ENCODE results near the gene RNASET2. TPM values are rescaled to one million over a fixed set of nuclear protein-coding genes. Genes with fewer than 3 reads are reported as not detected.
A peak's percentile ranks its signal among the peaks of the same experiment; 100 is the strongest.
"Not testable (repeated sequence)": the region's sequence is repeated elsewhere in the genome, so short reads cannot be mapped to it uniquely, and the experiment has no call there.

Gene RNASET2
- total and polyA plus RNA-seq, 8 donors: 25.2 to 61.4 (median 37.0) TPM

DNA sequence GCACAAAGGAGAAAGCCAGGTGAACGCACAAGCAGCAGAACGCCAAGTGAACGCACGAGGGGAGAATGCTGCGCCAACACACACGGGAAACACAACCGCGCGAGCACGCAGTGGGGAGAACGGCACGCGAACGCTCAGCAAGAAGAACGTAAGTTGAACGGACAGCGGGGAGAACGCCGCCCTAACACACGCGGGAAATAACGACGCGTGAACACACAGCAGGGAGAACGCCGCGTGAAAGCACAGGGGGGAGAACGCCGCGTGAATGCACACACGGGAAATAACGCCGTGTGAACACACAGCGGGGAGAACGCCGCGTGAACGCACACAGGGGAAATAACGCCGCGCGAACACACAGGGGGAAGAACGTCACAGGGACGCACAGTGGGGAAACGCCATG lies 54.7 kb downstream of the RNASET2 start:
- no peaks in the 10 kb centered on the region for H3K9me3 ChIP-seq
- TF ChIP-seq, protein P1, sequence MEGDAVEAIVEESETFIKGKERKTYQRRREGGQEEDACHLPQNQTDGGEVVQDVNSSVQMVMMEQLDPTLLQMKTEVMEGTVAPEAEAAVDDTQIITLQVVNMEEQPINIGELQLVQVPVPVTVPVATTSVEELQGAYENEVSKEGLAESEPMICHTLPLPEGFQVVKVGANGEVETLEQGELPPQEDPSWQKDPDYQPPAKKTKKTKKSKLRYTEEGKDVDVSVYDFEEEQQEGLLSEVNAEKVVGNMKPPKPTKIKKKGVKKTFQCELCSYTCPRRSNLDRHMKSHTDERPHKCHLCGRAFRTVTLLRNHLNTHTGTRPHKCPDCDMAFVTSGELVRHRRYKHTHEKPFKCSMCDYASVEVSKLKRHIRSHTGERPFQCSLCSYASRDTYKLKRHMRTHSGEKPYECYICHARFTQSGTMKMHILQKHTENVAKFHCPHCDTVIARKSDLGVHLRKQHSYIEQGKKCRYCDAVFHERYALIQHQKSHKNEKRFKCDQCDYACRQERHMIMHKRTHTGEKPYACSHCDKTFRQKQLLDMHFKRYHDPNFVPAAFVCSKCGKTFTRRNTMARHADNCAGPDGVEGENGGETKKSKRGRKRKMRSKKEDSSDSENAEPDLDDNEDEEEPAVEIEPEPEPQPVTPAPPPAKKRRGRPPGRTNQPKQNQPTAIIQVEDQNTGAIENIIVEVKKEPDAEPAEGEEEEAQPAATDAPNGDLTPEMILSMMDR (IDR thresholded peaks at IDR 0.05): no peak
- WGBS, 2 donors: 94 to 95% methylated on average over 45 of the region's 45 CpGs
- H3K4me3 ChIP-seq: no peak overlapping the region
- H3K27me3 ChIP-seq: no peaks in the 10 kb centered on the region
- FAIRE-seq (no peak), DNase-seq (no peak), ATAC-seq (no peak)
- H3K36me3 ChIP-seq: no peaks in the 10 kb centered on the region
- no peaks in the 10 kb centered on the region for H3K4me1 ChIP-seq
- H3K27ac ChIP-seq: no peak overlapping the region
- intact Hi-C loops (cut with DNase I): no loop called here

DNA sequence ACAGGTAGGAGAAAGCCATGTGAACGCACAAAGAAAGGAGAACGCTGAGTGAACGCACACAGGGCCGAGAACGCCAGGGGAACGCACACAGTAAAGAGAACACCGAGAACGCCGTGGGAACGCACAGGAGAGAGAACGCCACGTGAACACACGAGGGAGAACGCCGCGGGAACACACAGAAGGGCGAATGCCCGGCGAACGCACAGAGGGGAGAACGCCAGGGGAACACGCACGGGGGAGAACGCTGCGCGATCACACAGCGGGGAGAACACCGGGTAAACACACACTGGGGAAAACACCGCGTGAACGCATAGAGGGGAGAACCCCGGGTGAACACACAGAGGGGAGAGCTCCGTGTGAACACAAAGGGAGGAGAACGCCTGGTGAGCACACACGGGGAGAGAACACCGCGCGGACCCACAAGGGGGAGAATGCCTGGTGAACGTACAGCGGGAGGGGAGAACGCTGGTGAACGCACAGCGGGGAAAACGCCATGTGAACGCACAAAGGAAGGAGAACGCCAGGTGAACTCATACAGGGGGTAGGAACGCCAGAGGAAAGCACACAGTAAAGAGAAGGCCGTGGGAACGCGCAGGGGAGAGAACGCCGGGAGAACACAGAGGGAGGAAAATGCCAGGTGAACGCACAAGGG lies 55.3 kb downstream of the RNASET2 start:
- FAIRE-seq: no peak

DNA sequence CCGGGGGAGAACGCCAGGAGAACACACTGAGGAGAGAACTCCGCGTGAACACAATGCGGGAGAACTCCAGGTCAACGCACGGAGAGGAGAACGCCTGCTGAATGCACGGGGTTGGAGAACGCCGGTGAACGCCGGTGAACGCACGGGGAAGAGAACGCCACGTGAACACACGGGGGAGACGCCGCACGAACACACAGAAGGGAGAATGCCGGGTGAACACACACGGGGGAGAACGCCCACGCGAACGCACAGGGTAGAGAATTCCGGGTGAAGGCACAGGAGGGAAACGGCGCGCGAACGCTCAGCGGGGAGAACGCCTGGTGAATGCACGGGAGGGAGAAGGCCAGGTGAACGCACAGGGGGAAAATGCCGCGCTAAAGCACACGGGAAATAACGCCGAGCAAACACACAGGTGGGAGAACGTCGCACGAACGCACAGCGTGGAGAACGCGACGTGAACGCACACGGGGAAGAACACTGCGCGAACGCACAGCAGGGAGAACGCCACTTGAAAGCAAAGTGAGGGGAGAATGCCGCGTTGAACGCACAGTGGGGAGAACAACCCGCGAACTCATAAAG lies 56.1 kb downstream of the RNASET2 start:
- Histone ChIP-seq H3K4me1 (no peaks in the 10 kb centered on the region), H3K27ac (no peak overlapping the region), H3K36me3 (no peaks in the 10 kb centered on the region), H3K27me3 (no peaks in the 10 kb centered on the region), H3K4me3 (no peak overlapping the region), H3K9me3 (no peaks in the 10 kb centered on the region)
- intact Hi-C loops (cut with DNase I): no loop called here
- WGBS, 2 donors: 96% methylated on average over 54 to 61 of the region's 61 CpGs
- FAIRE-seq: no peak
- DNase-seq: no peak
- TF ChIP-seq, protein P1 (IDR thresholded peaks at IDR 0.05): no peak
- ATAC-seq: no peak

More for the DNA sequence above, 55.3 kb downstream of the RNASET2 start:
- Histone ChIP-seq H3K27ac (no peak overlapping the region), H3K4me3 (no peak overlapping the region), H3K27me3 (no peaks in the 10 kb centered on the region), H3K36me3 (no peaks in the 10 kb centered on the region), H3K9me3 (no peaks in the 10 kb centered on the region), H3K4me1 (no peaks in the 10 kb centered on the region)
- intact Hi-C loops (cut with DNase I): no loop called here
- no peak for ATAC-seq
- TF ChIP-seq, protein P1 (IDR thresholded peaks at IDR 0.05): no peak
- no peak for DNase-seq
- WGBS, 2 donors: 94 to 95% methylated on average over 53 of the region's 53 CpGs

DNA sequence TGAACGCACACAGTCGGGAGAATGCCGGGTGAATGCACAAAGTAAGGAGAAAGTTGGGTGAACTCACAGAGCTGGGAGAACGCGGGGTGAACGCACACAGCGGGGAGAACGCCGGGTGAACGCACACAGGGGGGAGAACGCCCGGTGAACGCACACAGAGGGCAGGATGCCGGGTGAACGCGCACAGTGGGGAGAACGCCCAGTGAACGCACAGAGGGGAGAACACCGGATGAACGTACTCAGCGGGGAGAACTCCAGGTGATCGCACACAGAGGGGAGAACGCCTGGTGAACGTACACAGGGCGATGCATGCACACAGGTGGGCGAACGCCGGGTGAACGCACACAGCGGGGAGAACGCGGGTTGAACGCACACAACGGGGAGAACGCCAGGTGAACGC lies 57.4 kb downstream of the RNASET2 start:
- TF ChIP-seq, protein P1 (IDR thresholded peaks at IDR 0.05): no peak
- Histone ChIP-seq H3K27ac (no peak overlapping the region), H3K36me3 (no peaks in the 10 kb centered on the region), H3K4me3 (no peak overlapping the region), H3K27me3 (no peaks in the 10 kb centered on the region), H3K4me1 (no peaks in the 10 kb centered on the region), H3K9me3 (no peaks in the 10 kb centered on the region)
- DNase-seq (no peak), ATAC-seq (no peak), FAIRE-seq (no peak)
- WGBS, 2 donors: 93 to 94% methylated on average over 33 to 36 of the region's 36 CpGs
- intact Hi-C loops (cut with DNase I): no loop called here

DNA sequence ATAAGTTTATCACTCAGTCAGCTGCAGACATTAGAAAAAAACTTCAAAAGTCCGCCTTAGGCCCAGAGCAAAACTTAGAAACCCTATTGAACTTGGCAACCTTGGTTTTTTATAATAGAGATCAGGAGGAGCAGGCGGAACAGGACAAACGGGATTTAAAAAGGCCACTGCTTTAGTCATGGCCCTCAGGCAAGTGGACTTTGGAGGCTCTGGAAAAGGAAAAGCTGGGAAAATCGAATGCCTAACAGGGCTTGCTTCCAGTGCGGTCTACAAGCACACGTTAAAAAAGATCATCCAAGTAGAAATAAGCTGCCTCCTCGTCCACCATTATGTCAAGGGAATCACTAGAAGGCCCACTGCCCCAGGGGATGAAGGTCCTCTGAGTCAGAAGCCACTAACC lies 61.7 kb downstream of the RNASET2 start:
- 27 to 36% methylated on average over 7 of the region's 7 CpGs for WGBS, 2 donors
- H3K4me1 ChIP-seq; H3K36me3 ChIP-seq; H3K4me3 ChIP-seq; H3K27ac ChIP-seq; ATAC-seq; H3K9me3 ChIP-seq; H3K27me3 ChIP-seq; FAIRE-seq; intact Hi-C loops (cut with DNase I): not testable (repeated sequence)
- DNase-seq: peak in 1 of 6 donors; percentile 13

DNA sequence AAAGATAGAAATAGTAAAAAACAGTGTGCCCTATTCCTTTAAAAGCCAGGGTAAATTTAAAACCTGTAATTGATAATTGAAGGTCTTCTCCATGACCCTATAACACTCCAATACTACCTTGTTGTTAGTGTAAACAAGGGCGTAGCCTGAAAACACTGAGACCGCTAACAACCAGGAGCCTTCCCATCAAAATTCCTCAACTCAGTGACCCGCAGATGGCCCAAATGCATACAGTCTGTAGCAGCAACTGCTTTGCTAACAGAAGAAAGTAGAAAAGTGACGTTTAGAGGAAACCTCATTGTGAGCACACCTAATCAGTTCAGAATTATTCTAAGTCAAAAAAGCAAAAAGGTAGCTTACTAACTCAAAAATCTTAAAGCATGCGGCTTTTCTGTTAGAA lies 63.9 kb downstream of the RNASET2 start:
- intact Hi-C loops (cut with DNase I); DNase-seq; ATAC-seq; H3K4me3 ChIP-seq; H3K27ac ChIP-seq; H3K36me3 ChIP-seq; H3K4me1 ChIP-seq; FAIRE-seq; H3K9me3 ChIP-seq; H3K27me3 ChIP-seq: not testable (repeated sequence)
- 67 to 68% methylated on average over 5 of the region's 5 CpGs for WGBS, 2 donors

DNA sequence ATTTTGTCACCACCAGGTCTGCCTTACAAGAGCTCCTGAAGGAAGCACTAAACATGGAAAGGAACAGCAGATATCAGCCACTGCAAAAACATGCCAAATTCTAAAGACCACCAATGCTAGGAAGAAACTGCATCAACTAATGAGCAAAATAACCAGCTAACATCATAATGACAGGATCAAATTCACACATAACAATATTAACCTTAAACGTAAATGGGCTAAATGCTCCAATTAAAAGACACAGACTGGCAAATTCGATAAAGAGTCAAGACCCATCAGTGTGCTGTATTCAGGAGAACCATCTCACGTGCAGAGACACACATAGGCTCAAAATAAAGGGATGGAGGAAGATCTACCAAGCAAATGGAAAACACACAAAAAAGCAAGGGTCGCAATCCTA lies 69.6 kb downstream of the RNASET2 start:
- FAIRE-seq; H3K4me1 ChIP-seq; H3K4me3 ChIP-seq; ATAC-seq; H3K36me3 ChIP-seq; H3K27ac ChIP-seq; DNase-seq; H3K27me3 ChIP-seq; intact Hi-C loops (cut with DNase I); H3K9me3 ChIP-seq: not testable (repeated sequence)
- 80 to 82% methylated on average over 4 of the region's 4 CpGs for WGBS, 2 donors

DNA sequence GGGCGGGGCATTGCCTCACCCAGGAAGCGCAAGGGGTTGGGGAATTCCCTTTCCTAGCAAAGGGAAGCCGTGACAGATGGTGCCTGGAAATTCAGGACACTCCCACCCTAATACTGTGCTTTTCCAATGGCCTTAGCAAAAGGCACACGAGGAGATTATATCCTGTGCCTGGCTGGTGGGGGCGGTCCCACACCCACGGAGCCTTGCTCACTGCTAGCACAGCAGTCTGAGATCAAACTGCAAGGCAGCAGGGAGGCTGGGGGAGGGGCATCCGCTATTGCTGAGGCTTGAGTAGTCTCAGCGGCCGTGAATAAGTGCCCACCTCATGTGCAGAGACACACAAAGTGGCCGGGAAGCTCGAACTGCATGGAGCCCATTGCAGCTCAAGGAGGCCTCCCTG lies 71.4 kb downstream of the RNASET2 start:
- H3K9me3 ChIP-seq; H3K36me3 ChIP-seq; H3K4me1 ChIP-seq; intact Hi-C loops (cut with DNase I); H3K27ac ChIP-seq; H3K27me3 ChIP-seq; ATAC-seq; DNase-seq; H3K4me3 ChIP-seq; FAIRE-seq: not testable (repeated sequence)
- WGBS, 2 donors: 85 to 87% methylated on average over 11 of the region's 11 CpGs

Data from pancreas (tissue), 10 donors.